GM12878 (cell line): Measurements from ENCODE around the gene KIAA1671. TPM values are rescaled to one million over a fixed set of nuclear protein-coding genes. Genes with fewer than 3 reads are reported as not detected.

Experiments
- CEBPZ ChIP-seq: fragments of 150-350 bp; IDR thresholded peaks from 2 replicates; pipeline ENCODE4 v1.6.1; 2016; ENCODE audit warnings: low read depth, low read length
- HDGF ChIP-seq: fragments of 450-650 bp; IDR thresholded peaks from 2 replicates; pipeline ENCODE4 v1.6.1; 2016; ENCODE audit warnings: antibody characterized with exemption
- NR2F1 ChIP-seq: fragments of 450-650 bp; conservative IDR thresholded peaks from 2 replicates; pipeline ENCODE4 v1.6.1; 2017; ENCODE audit warnings: mild to moderate bottlenecking
- PAX5 ChIP-seq: IDR thresholded peaks from 2 replicates; pipeline ENCODE4 v1.6.1; 2011; ENCODE audit warnings: low read depth, low read length, borderline replicate concordance
- PBX3 ChIP-seq: IDR thresholded peaks from 2 replicates; pipeline ENCODE4 v1.6.1; 2011; ENCODE audit warnings: mild to moderate bottlenecking, low read depth, low read length, moderate library complexity; ENCODE audit not compliant: insufficient replicate concordance
- POU2F2 ChIP-seq: IDR thresholded peaks from 3 replicates; pipeline ENCODE4 v1.6.1; 2011; ENCODE audit warnings: low read depth, mild to moderate bottlenecking, low read length, borderline replicate concordance
- ZBTB4 ChIP-seq: fragments of 450-650 bp; formaldehyde crosslinking; IDR thresholded peaks from 2 replicates; pipeline ENCODE4 v1.4.0; 2022; ENCODE audit warnings: mild to moderate bottlenecking, moderate library complexity
- polyA plus RNA-seq, 11 experiments: library from polyadenylated mRNA; depleted of rRNA in 4 of 11; unstranded in 6 of 11; stranded (reverse) in 5 of 11; fragments of >200 nt; fragmentation: Nextera tagmentation in 4 of 11; fragmentation: Illumina TruSeq in 1 of 11; extraction: Ambion mirVana in 4 of 11; extraction: Trizol in 1 of 11; gene quantifications; 1 replicate in 1 of 11; 2 replicates in 10 of 11; pipeline versions ENCODE4 v1.2.1 to v1.2.3, GENCODE V29; 2011 to 2016; ENCODE audit warnings: inconsistent platforms in 2 of 11, missing spikeins in 2 of 11, low read depth in 1 of 11
- total RNA-seq, 4 experiments: library from RNA; depleted of rRNA in 3 of 4; stranded (reverse); fragments of >200 nt in 3 of 4; fragmentation: Illumina TruSeq in 1 of 4; extraction: Trizol in 1 of 4; gene quantifications; 2 replicates each; pipeline versions ENCODE4 v1.2.1 to v1.2.3, GENCODE V29; 2013 to 2021

The KIAA1671 gene
- total and polyA plus RNA-seq, 10 of the 15 experiments (the other 5 are each of a cell fraction or from before 2014, with no cell fraction given), result 0.05 to 2.7 (median 0.33) TPM

GRCh38 chr22:24983151-24983550, 30.6 kb downstream of the KIAA1671 start (continued):
- TF ChIP-seq CEBPZ (no peak), HDGF (no peak), POU2F2 (no peak), NR2F1 (no peak), PBX3 (no peak), ZBTB4 (no peak), PAX5 (no peak)
- TF ChIP-seq, all 136 proteins: peak for 0
